ENCODE results near the gene PTGS1.

- no peak for TF ChIP-seq CTCF (IDR thresholded peaks at IDR 0.05)
- no peak for TF ChIP-seq POLR2A (IDR thresholded peaks at IDR 0.05)
- TF ChIP-seq EP300 (IDR thresholded peaks at IDR 0.05), result no peak
- no peak for TF ChIP-seq POLR2AphosphoS5 (IDR thresholded peaks at IDR 0.05)
These were observed 30.7 kb upstream of the PTGS1 start for GRCh38 chr9:122340161-122340560.

All from upper lobe of left lung (tissue), 4 donors.